Measurements from ENCODE around the gene CELSR3. TPM values are rescaled to one million over a fixed set of nuclear protein-coding genes. Genes with fewer than 3 reads are reported as not detected.

CELSR3 gene
- total RNA-seq, 1 donor from 2014 or later = 1.2 TPM

DNA sequence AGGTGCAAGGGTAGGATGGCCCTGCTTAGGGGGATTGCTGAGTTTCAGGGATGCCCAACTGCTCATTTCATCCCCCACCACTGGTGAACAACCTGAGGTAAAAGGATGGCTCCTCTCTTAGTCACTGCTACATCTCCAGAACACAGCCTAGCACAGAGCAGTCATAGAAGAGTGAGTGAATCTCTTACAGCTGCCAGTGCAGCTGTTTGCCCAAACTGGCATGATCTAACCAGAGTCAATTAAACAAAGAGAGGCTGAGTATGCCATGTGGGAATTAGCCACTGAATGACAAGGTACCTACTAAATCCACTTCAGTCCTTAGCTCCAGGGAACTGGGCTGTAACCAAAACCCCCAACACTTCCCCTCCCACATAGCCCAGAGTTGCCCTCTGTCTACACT, 29.9 kb upstream of the CELSR3 start:
- TF ChIP-seq, protein P1, sequence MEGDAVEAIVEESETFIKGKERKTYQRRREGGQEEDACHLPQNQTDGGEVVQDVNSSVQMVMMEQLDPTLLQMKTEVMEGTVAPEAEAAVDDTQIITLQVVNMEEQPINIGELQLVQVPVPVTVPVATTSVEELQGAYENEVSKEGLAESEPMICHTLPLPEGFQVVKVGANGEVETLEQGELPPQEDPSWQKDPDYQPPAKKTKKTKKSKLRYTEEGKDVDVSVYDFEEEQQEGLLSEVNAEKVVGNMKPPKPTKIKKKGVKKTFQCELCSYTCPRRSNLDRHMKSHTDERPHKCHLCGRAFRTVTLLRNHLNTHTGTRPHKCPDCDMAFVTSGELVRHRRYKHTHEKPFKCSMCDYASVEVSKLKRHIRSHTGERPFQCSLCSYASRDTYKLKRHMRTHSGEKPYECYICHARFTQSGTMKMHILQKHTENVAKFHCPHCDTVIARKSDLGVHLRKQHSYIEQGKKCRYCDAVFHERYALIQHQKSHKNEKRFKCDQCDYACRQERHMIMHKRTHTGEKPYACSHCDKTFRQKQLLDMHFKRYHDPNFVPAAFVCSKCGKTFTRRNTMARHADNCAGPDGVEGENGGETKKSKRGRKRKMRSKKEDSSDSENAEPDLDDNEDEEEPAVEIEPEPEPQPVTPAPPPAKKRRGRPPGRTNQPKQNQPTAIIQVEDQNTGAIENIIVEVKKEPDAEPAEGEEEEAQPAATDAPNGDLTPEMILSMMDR (IDR thresholded peaks at IDR 0.05) = no peak
- no peaks in the 10 kb centered on the region for H3K9me3 ChIP-seq
- no peak overlapping the region for H3K4me3 ChIP-seq
- intact Hi-C loops (cut with DNase I) = no loop called here
- ATAC-seq (no peak), DNase-seq (peak; percentile 13)
- no peak overlapping the region for H3K27ac ChIP-seq
- peaks cover 79% of the 10 kb centered on the region for H3K36me3 ChIP-seq
- no peaks in the 10 kb centered on the region for H3K27me3 ChIP-seq
- peaks cover 11% of the 10 kb centered on the region for H3K4me1 ChIP-seq

DNA sequence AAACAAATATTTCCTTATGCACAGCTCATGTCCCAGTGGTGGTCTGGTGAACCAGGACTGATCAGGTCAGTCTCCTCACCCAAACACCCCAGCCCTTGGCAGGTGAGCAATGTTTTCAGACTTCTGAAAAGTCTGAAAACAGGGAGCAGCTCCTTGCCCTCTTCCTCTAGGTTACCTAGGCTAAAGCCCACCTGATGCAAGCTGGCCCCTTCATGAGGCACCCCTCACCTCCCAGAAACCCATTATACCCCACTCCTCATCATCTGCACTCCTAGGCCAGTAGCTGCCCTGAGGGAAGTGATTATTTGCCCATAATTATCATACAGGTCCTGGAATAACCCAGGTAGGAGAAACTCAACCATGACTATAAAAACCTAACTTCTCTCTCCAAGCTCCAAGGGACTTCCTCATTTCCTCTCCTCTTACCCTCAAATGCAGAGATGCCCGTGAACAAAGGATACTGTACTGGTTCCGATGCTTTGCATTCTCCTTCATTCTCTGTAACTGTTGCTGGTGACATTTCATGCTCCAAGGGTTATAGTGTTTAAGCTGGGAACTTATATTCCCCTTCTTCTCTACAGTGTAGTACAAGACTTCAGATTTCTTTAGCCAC, 28.3 kb upstream of the CELSR3 start:
- no peak overlapping the region for H3K4me3 ChIP-seq
- DNase-seq = no peak

DNA sequence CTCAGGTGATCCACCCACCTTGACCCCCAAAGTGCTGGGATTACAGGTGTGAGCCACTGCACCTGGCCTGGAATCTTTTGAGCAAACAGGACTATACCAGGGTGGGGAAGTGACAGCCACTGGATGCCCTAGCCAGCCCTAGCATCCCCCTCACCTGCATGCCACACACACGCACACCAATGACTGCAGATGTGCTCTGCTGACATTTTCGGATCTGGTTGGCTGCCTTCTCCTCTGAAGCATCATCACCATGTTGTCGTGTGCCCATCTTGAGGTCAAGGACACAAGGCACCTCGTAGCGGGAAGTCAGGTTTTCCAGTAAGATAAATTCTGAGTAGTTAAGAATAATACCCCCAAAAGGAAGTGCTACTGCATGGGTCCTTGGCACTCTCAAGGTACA, 26.7 kb upstream of the CELSR3 start:
- ATAC-seq (no peak), DNase-seq (peak; percentile 46)
- TF ChIP-seq, protein P1 (IDR thresholded peaks at IDR 0.05) = no peak
- Histone ChIP-seq H3K4me3 (no peak overlapping the region), H3K9me3 (no peaks in the 10 kb centered on the region), H3K27me3 (no peaks in the 10 kb centered on the region), H3K27ac (no peak overlapping the region), H3K36me3 (peaks cover 73% of the 10 kb centered on the region), H3K4me1 (peaks cover 17% of the 10 kb centered on the region)
- intact Hi-C loops (cut with DNase I) = no loop called here

More for the DNA sequence above, 28.3 kb upstream of the CELSR3 start:
- Histone ChIP-seq H3K9me3 (no peaks in the 10 kb centered on the region), H3K4me1 (peaks cover 18% of the 10 kb centered on the region), H3K27ac (no peak overlapping the region), H3K27me3 (no peaks in the 10 kb centered on the region), H3K36me3 (peaks cover 83% of the 10 kb centered on the region)
- no peak for ATAC-seq
- TF ChIP-seq, protein P1 (IDR thresholded peaks at IDR 0.05) = no peak
- intact Hi-C loops (cut with DNase I) = no loop called here

DNA sequence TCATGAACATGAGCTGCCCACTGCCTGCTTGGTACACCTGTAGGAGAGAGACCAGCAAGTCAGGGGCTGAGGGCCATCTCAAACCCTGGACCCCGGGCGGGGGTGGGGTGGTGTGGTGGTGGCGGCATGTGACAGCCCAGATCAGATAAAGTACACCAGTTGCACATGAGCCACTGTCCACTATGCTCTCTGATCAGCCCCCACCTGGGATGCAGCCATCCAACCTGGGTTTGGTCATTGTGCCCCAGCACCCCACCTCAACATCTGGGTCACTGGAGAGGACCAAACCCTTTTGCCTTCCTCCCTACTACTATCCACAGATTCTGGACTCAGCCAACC, 26.0 kb upstream of the CELSR3 start:
- ATAC-seq = no peak
- Histone ChIP-seq H3K4me1 (peaks cover 21% of the 10 kb centered on the region), H3K9me3 (no peaks in the 10 kb centered on the region), H3K4me3 (no peak overlapping the region), H3K27ac (no peak overlapping the region), H3K27me3 (no peaks in the 10 kb centered on the region), H3K36me3 (peaks cover 66% of the 10 kb centered on the region)
- intact Hi-C loops (cut with DNase I) = no loop called here
- peak; percentile 61 for DNase-seq
- TF ChIP-seq, protein P1 (IDR thresholded peaks at IDR 0.05) = no peak

DNA sequence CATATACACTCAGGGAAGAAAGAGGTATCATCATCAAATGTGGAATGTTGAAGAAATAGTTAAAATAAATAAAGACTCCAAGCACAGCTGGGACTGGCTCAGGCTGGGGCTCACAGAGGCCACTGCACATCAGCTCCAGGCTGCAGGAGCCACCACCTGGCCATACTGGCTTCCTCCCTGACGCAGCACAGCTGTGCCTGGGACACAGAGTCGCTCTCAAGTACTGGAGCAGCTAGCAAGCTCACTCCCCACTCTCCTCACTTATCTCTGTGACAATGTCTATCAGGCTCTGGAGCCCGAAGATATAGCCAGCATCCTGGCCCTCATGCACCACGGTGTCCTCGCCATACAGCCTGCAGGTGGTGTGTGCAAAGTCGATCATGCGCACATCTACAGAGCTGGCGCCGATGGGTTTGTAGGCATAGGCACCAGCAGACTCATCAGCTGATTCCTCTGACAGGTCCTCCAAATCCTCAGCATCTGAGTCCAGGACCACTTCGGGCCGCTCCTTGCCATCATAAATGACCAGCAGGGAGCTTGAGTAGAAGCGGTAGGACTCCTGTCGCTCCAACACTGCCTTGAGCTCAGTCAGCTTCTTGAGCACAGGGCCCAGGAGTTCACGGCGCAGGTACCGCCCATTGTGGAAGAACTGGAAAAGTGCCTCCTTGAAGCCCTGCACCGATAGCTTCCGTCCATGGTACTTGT, 25.5 kb upstream of the CELSR3 start:
- TF ChIP-seq, protein P1 (IDR thresholded peaks at IDR 0.05) = no peak
- Histone ChIP-seq H3K27me3 (no peaks in the 10 kb centered on the region), H3K4me3 (no peak overlapping the region), H3K27ac (no peak overlapping the region), H3K4me1 (peaks cover 22% of the 10 kb centered on the region), H3K9me3 (no peaks in the 10 kb centered on the region), H3K36me3 (peaks cover 61% of the 10 kb centered on the region)
- DNase-seq (peak; percentile 53), ATAC-seq (no peak)
- intact Hi-C loops (cut with DNase I) = no loop called here
